ENCODE measurements around the gene ZSCAN10. TPM values are rescaled to one million over a fixed set of nuclear protein-coding genes. Genes with fewer than 3 reads are reported as not detected.

Gene ZSCAN10
- total RNA-seq, 1 donor from 2014 or later = not detected

- peaks cover 44% of the 10 kb centered on the region for H3K36me3 ChIP-seq
- intact Hi-C loops (cut with DNase I) = no loop called here
- H3K4me3 ChIP-seq = no peak overlapping the region
- no peak overlapping the region for H3K27ac ChIP-seq
- DNase-seq (peak; percentile 38), ATAC-seq (no peak)
- H3K9me3 ChIP-seq = no peaks in the 10 kb centered on the region
- TF ChIP-seq CTCF (IDR thresholded peaks at IDR 0.05) = no peak
- peaks cover 19% of the 10 kb centered on the region for H3K4me1 ChIP-seq
- H3K27me3 ChIP-seq (ENCODE audit: low read depth) = no peaks in the 10 kb centered on the region
Measured at GRCh38 chr16:3138342-3138741, 39.2 kb upstream of the ZSCAN10 start.

- no peak for TF ChIP-seq CTCF (IDR thresholded peaks at IDR 0.05)
- Histone ChIP-seq H3K4me3 (no peak overlapping the region), H3K36me3 (peaks cover 38% of the 10 kb centered on the region), H3K27ac (no peak overlapping the region), H3K9me3 (no peaks in the 10 kb centered on the region), H3K27me3 (ENCODE audit: low read depth) (no peaks in the 10 kb centered on the region), H3K4me1 (peaks cover 27% of the 10 kb centered on the region)
- ATAC-seq = no peak
- peak; percentile 44 for DNase-seq
- intact Hi-C loops (cut with DNase I) = no loop called here
Measured at GRCh38 chr16:3137267-3137666, 38.2 kb upstream of the ZSCAN10 start.

- Histone ChIP-seq H3K36me3 (peaks cover 34% of the 10 kb centered on the region), H3K4me1 (peaks cover 34% of the 10 kb centered on the region), H3K27me3 (ENCODE audit: low read depth) (no peaks in the 10 kb centered on the region), H3K27ac (peak overlapping the region; percentile 93), H3K9me3 (no peaks in the 10 kb centered on the region), H3K4me3 (peak overlapping the region; percentile 92)
- no peak for ATAC-seq
- intact Hi-C loops (cut with DNase I) = no loop called here
- DNase-seq = no peak
- no peak for TF ChIP-seq CTCF (IDR thresholded peaks at IDR 0.05)
Measured at GRCh38 chr16:3135126-3135715, 36.1 kb upstream of the ZSCAN10 start.

GRCh38 chr16:3134338-3135125 lies 35.4 kb upstream of the ZSCAN10 start, which contains the start of gene ZNF213:
TSS of gene ZNF213 (plus strand) at chr16:3135029. CDS start at chr16:3137281, 2,252 bp downstream.
- H3K4me3 ChIP-seq = peak within 1 kb of the TSS; percentile 92
- H3K36me3 ChIP-seq = peaks cover 29% of the 10 kb centered on the region
- H3K4me1 ChIP-seq = peaks cover 40% of the 10 kb centered on the region
- H3K27ac ChIP-seq = peak within 1 kb of the TSS; percentile 93
- no peaks in the 10 kb centered on the region for H3K9me3 ChIP-seq
- ATAC-seq (peak; percentile 96 to 98), DNase-seq (peak; percentile 96)
- TF ChIP-seq CTCF (IDR thresholded peaks at IDR 0.05) = no peak
- intact Hi-C loops (cut with DNase I) = no loop called here
- H3K27me3 ChIP-seq (ENCODE audit: low read depth) = no peaks in the 10 kb centered on the region

- intact Hi-C loops (cut with DNase I) = no loop called here
- no peak for DNase-seq
Measured at GRCh38 chr16:3133844-3134243, 34.8 kb upstream of the ZSCAN10 start.

More at GRCh38 chr16:3133844-3134243, 34.8 kb upstream of the ZSCAN10 start:
- no peak for ATAC-seq
- Histone ChIP-seq H3K27me3 (ENCODE audit: low read depth) (no peaks in the 10 kb centered on the region), H3K4me1 (peaks cover 47% of the 10 kb centered on the region), H3K9me3 (no peaks in the 10 kb centered on the region), H3K36me3 (peaks cover 22% of the 10 kb centered on the region), H3K27ac (peak overlapping the region; percentile 93), H3K4me3 (peak overlapping the region; percentile 92)
- TF ChIP-seq CTCF (IDR thresholded peaks at IDR 0.05) = no peak
